ENCODE measurements around the gene DPP4.

DNA sequence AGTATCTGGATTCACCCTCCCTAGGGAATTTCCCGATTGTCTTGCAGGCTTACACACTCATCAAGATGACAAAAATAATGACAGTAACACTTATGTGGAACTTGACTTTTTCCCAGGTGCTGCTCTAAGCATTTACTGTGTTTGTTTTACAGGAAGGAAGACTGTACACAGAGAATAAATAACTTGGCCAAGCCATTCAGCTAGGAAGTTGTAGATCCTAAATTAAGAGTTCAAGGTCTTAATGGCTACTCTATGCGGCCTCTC lies 549 bp upstream of the DPP4 start:
- TF ChIP-seq EZH2 (IDR thresholded peaks at IDR 0.05; ENCODE audit: borderline replicate concordance, low read length) (no peak), CTCF (conservative IDR thresholded peaks at IDR 0.05 in 1 of 2, IDR thresholded peaks at IDR 0.05 in 1 of 2; ENCODE audit: extremely low read depth in 1 of 2, insufficient read depth in 1 of 2, low read depth in 1 of 2, low read length in 2 of 2) (no peak)

Data from mammary epithelial cell (primary cell).